Measurements from ENCODE around the gene ABCA4.

Gene ABCA4

GRCh38 chr1:94071976-94072375, 49.0 kb downstream of the ABCA4 start:
- POLR2A ChIA-PET = no interaction called here
- DNase-seq (ENCODE audit: low read depth, low spot score) = no peak
- no peak overlapping the region for H3K4me3 ChIP-seq (ENCODE audit: low read depth, low read length)
- TF ChIP-seq CTCF (IDR thresholded peaks at IDR 0.05; ENCODE audit: insufficient read depth, low read length, missing control alignments) = no peak
- CTCF ChIA-PET = interaction anchor here (0.8 to 5.0 kb wide), 7 partner anchors 9 to 263 kb away, joined by 3 to 49 read pairs (median 5); no protein-coding TSS in a partner anchor

- no peak for TF ChIP-seq CTCF (IDR thresholded peaks at IDR 0.05; ENCODE audit: insufficient read depth, low read length, missing control alignments)
- ChIA-PET CTCF (interaction anchor here (0.7 to 5.0 kb wide), 7 partner anchors 9 to 264 kb away, joined by 3 to 49 read pairs (median 5); no protein-coding TSS in a partner anchor), POLR2A (no interaction called here)
- H3K4me3 ChIP-seq (ENCODE audit: low read depth, low read length) = no peak overlapping the region
- DNase-seq (ENCODE audit: low read depth, low spot score) = no peak
Measured at GRCh38 chr1:94071391-94071790, 49.6 kb downstream of the ABCA4 start.

- H3K4me3 ChIP-seq (ENCODE audit: low read depth, low read length) = no peak overlapping the region
- ChIA-PET POLR2A (no interaction called here), CTCF (interaction anchor here (0.6 to 5.0 kb wide), 9 partner anchors 8 to 928 kb away, joined by 3 to 49 read pairs (median 4); no protein-coding TSS in a partner anchor)
- no peak for DNase-seq (ENCODE audit: low read depth, low spot score)
- TF ChIP-seq CTCF (IDR thresholded peaks at IDR 0.05; ENCODE audit: insufficient read depth, low read length, missing control alignments) = no peak
Measured at GRCh38 chr1:94070865-94071264, 50.1 kb downstream of the ABCA4 start.

GRCh38 chr1:94069919-94070285, 51.0 kb downstream of the ABCA4 start:
- ChIA-PET POLR2A (no interaction called here), CTCF (interaction anchor here (0.9 to 5.0 kb wide), 5 partner anchors 7 to 265 kb away, joined by 3 to 49 read pairs (median 7); no protein-coding TSS in a partner anchor)
- H3K4me3 ChIP-seq (ENCODE audit: low read depth, low read length) = no peak overlapping the region
- no peak for TF ChIP-seq CTCF (IDR thresholded peaks at IDR 0.05; ENCODE audit: insufficient read depth, low read length, missing control alignments)
- DNase-seq (ENCODE audit: low read depth, low spot score) = no peak

GRCh38 chr1:94068999-94069918, 51.7 kb downstream of the ABCA4 start:
- CTCF ChIA-PET = interaction anchor here (0.8 to 5.0 kb wide), 8 partner anchors 7 to 266 kb away, joined by 3 to 49 read pairs (median 5); no protein-coding TSS in a partner anchor
- POLR2A ChIA-PET = no interaction called here
- H3K4me3 ChIP-seq (ENCODE audit: low read depth, low read length) = no peak overlapping the region
- TF ChIP-seq CTCF (IDR thresholded peaks at IDR 0.05; ENCODE audit: insufficient read depth, low read length, missing control alignments) = no peak
- DNase-seq (ENCODE audit: low read depth, low spot score) = no peak

Data from AG04449 (cell line).